IPS-15b (cell line): ENCODE results near the gene ABCA7.

Experiments
- H3K27me3 ChIP-seq: one replicate; pipeline ENCODE4 v1.6.1; 2013; ENCODE audit warnings: low read length; ENCODE audit not compliant: control insufficient read depth, insufficient read depth
- H3K36me3 ChIP-seq: one replicate; pipeline ENCODE4 v1.6.1; 2013; ENCODE audit warnings: low read length; ENCODE audit not compliant: control insufficient read depth, insufficient read depth
- H3K4me1 ChIP-seq: one replicate; pipeline ENCODE4 v1.6.1; 2013; ENCODE audit warnings: mild to moderate bottlenecking, low read length; ENCODE audit not compliant: control insufficient read depth, insufficient read depth
- H3K4me3 ChIP-seq: one replicate; pipeline ENCODE4 v1.5.1; 2013; ENCODE audit warnings: low read depth, low read length
- H3K9ac ChIP-seq: one replicate; pipeline ENCODE4 v1.6.1; 2013; ENCODE audit warnings: low read depth, mild to moderate bottlenecking, low read length
- H3K9me3 ChIP-seq: one replicate; pipeline ENCODE4 v1.6.1; 2013; ENCODE audit warnings: mild to moderate bottlenecking, low read length; ENCODE audit not compliant: control insufficient read depth, insufficient read depth

ABCA7 gene

GRCh38 chr19:1068009-1069001, 28.4 kb downstream of the ABCA7 start:
- H3K27me3 ChIP-seq = peaks cover 3% of the 10 kb centered on the region
- peaks cover 2% of the 10 kb centered on the region for H3K36me3 ChIP-seq
- no peak overlapping the region for H3K9ac ChIP-seq
- peaks cover 8% of the 10 kb centered on the region for H3K4me1 ChIP-seq
- H3K9me3 ChIP-seq = no peaks in the 10 kb centered on the region
- H3K4me3 ChIP-seq = peak overlapping the region; percentile 35

GRCh38 chr19:1069009-1069779, 29.3 kb downstream of the ABCA7 start:
- H3K9me3 ChIP-seq = no peaks in the 10 kb centered on the region
- H3K27me3 ChIP-seq = peaks cover 3% of the 10 kb centered on the region
- peaks cover 8% of the 10 kb centered on the region for H3K4me1 ChIP-seq
- peaks cover 11% of the 10 kb centered on the region for H3K36me3 ChIP-seq
- no peak overlapping the region for H3K9ac ChIP-seq
- no peak overlapping the region for H3K4me3 ChIP-seq

- Histone ChIP-seq H3K27me3 (no peaks in the 10 kb centered on the region), H3K9ac (no peak overlapping the region), H3K36me3 (peaks cover 13% of the 10 kb centered on the region), H3K4me1 (peaks cover 1% of the 10 kb centered on the region), H3K9me3 (no peaks in the 10 kb centered on the region), H3K4me3 (peak overlapping the region; percentile 70)
These were observed 30.6 kb downstream of the ABCA7 start for GRCh38 chr19:1070576-1070930.

- Histone ChIP-seq H3K9ac (no peak overlapping the region), H3K36me3 (peaks cover 18% of the 10 kb centered on the region), H3K27me3 (no peaks in the 10 kb centered on the region), H3K9me3 (no peaks in the 10 kb centered on the region), H3K4me1 (no peaks in the 10 kb centered on the region), H3K4me3 (peak overlapping the region; percentile 70)
These were observed 31.3 kb downstream of the ABCA7 start for GRCh38 chr19:1070931-1071791.

GRCh38 chr19:1072371-1073015, 32.6 kb downstream of the ABCA7 start:
- no peaks in the 10 kb centered on the region for H3K9me3 ChIP-seq
- H3K4me3 ChIP-seq = no peak overlapping the region
- peaks cover 19% of the 10 kb centered on the region for H3K36me3 ChIP-seq
- H3K27me3 ChIP-seq = no peaks in the 10 kb centered on the region
- no peak overlapping the region for H3K9ac ChIP-seq
- H3K4me1 ChIP-seq = no peaks in the 10 kb centered on the region

GRCh38 chr19:1073063-1073955, 33.4 kb downstream of the ABCA7 start:
- no peaks in the 10 kb centered on the region for H3K27me3 ChIP-seq
- H3K9ac ChIP-seq = no peak overlapping the region
- H3K9me3 ChIP-seq = no peaks in the 10 kb centered on the region
- no peak overlapping the region for H3K4me3 ChIP-seq
- H3K4me1 ChIP-seq = no peaks in the 10 kb centered on the region
- H3K36me3 ChIP-seq = peaks cover 21% of the 10 kb centered on the region

GRCh38 chr19:1073956-1074517, 34.1 kb downstream of the ABCA7 start:
- Histone ChIP-seq H3K9me3 (no peaks in the 10 kb centered on the region), H3K27me3 (no peaks in the 10 kb centered on the region), H3K36me3 (peaks cover 21% of the 10 kb centered on the region), H3K9ac (no peak overlapping the region), H3K4me3 (no peak overlapping the region), H3K4me1 (no peaks in the 10 kb centered on the region)

GRCh38 chr19:1074544-1075283, 34.8 kb downstream of the ABCA7 start:
- Histone ChIP-seq H3K36me3 (peaks cover 21% of the 10 kb centered on the region), H3K27me3 (no peaks in the 10 kb centered on the region), H3K4me1 (no peaks in the 10 kb centered on the region), H3K9ac (no peak overlapping the region), H3K4me3 (no peak overlapping the region), H3K9me3 (no peaks in the 10 kb centered on the region)

GRCh38 chr19:1076046-1076386, 36.1 kb downstream of the ABCA7 start:
- Histone ChIP-seq H3K27me3 (no peaks in the 10 kb centered on the region), H3K9me3 (no peaks in the 10 kb centered on the region), H3K4me3 (no peak overlapping the region), H3K36me3 (peaks cover 34% of the 10 kb centered on the region), H3K4me1 (no peaks in the 10 kb centered on the region), H3K9ac (no peak overlapping the region)

- Histone ChIP-seq H3K4me3 (no peak overlapping the region), H3K27me3 (no peaks in the 10 kb centered on the region), H3K9ac (no peak overlapping the region), H3K4me1 (no peaks in the 10 kb centered on the region), H3K36me3 (peaks cover 37% of the 10 kb centered on the region), H3K9me3 (no peaks in the 10 kb centered on the region)
These were observed 37.0 kb downstream of the ABCA7 start for GRCh38 chr19:1076951-1077350.
